Osteoblast (primary cell): ENCODE results near the gene PPP1R3D. TPM values are rescaled to one million over a fixed set of nuclear protein-coding genes. Genes with fewer than 3 reads are reported as not detected.
A peak's percentile ranks its signal among the peaks of the same experiment; 100 is the strongest.

Experiments
- DNase-seq: peaks from one replicate; pipeline ENCODE4 v3.0.0; 2011; ENCODE audit warnings: low spot score, mixed read lengths; ENCODE audit not compliant: insufficient read length; ENCODE audit errors: missing footprints
- H2AFZ ChIP-seq: 2 replicates; pipeline ENCODE4 v1.6.0; 2011; ENCODE audit warnings: mild to moderate bottlenecking, low read length
- H3K27ac ChIP-seq: 2 replicates; pipeline ENCODE4 v1.5.1; 2011; ENCODE audit warnings: mild to moderate bottlenecking, low read depth, low read length, moderate library complexity
- H3K27me3 ChIP-seq: 2 replicates; pipeline ENCODE4 v1.6.0; 2012; ENCODE audit warnings: mild to moderate bottlenecking, control low read depth, inconsistent platforms, low read length, moderate library complexity; ENCODE audit not compliant: insufficient read depth
- H3K36me3 ChIP-seq: 2 replicates; pipeline ENCODE4 v1.5.1; 2011; ENCODE audit warnings: mild to moderate bottlenecking, low read length, control low read depth, moderate library complexity; ENCODE audit not compliant: insufficient read depth
- H3K4me1 ChIP-seq: 2 replicates; pipeline ENCODE4 v1.5.1; 2011; ENCODE audit warnings: mild to moderate bottlenecking, low read length, control low read depth, moderate library complexity; ENCODE audit not compliant: insufficient read depth
- H3K4me2 ChIP-seq: 2 replicates; pipeline ENCODE4 v1.6.0; 2011; ENCODE audit warnings: mild to moderate bottlenecking, low read length; ENCODE audit not compliant: insufficient read depth
- H3K4me3 ChIP-seq: fragments of 200-600 bp; sonication (generic); 3 replicates; pipeline ENCODE4 v1.5.1; 2012; ENCODE audit warnings: mild to moderate bottlenecking, low read length, inconsistent platforms; ENCODE audit not compliant: insufficient read depth
- H3K79me2 ChIP-seq: 2 replicates; pipeline ENCODE4 v1.6.0; 2012; ENCODE audit warnings: mild to moderate bottlenecking, low read length, control low read depth, inconsistent platforms; ENCODE audit not compliant: insufficient read depth
- H3K9me3 ChIP-seq: 2 replicates; pipeline ENCODE4 v1.5.1; 2011; ENCODE audit warnings: low read depth, low read length, control low read depth
- H4K20me1 ChIP-seq: 2 replicates; pipeline ENCODE4 v1.6.0; 2012; ENCODE audit warnings: mild to moderate bottlenecking, low read length, control low read depth; ENCODE audit not compliant: insufficient read depth
- CTCF ChIP-seq: IDR thresholded peaks from 2 replicates; pipeline ENCODE4 v1.5.1; 2011; ENCODE audit warnings: mild to moderate bottlenecking, low read depth, low read length, moderate library complexity; ENCODE audit errors: extremely low read depth
- total RNA-seq: library from RNA; depleted of rRNA; stranded (reverse); fragments of >200 nt; gene quantifications from 2 replicates; pipeline ENCODE4 v1.2.3, GENCODE V29; 2012

Gene PPP1R3D
- total RNA-seq, 1 donor: 8.0 TPM

- TF ChIP-seq CTCF: no peak
- Histone ChIP-seq H2AFZ (peak within 1 kb of the TSS; percentile 90), H3K4me3 (peak within 1 kb of the TSS; percentile 76), H3K9me3 (no peaks in the 10 kb centered on the region), H3K27me3 (no peaks in the 10 kb centered on the region), H3K27ac (no peak within 1 kb of the TSS), H3K36me3 (no peaks in the 10 kb centered on the region), H3K79me2 (peaks cover 4% of the 10 kb centered on the region), H3K4me1 (no peaks in the 10 kb centered on the region), H4K20me1 (no peaks in the 10 kb centered on the region), H3K4me2 (peak within 1 kb of the TSS; percentile 80)
- DNase-seq: peak; percentile 97
Measured at GRCh38 chr20:59933296-59933848, 6.7 kb downstream of the PPP1R3D start, which contains the start of gene SYCP2. SYCP2 (minus strand) TSS chr20:59933637; CDS start chr20:59922413, 11,224 bp downstream.

GRCh38 chr20:59932616-59933295 is 7.3 kb downstream of the PPP1R3D start:
- no peaks in the 10 kb centered on the region for H4K20me1 ChIP-seq
- no peak overlapping the region for H3K27ac ChIP-seq
- no peak for TF ChIP-seq CTCF
- H3K4me3 ChIP-seq: no peak overlapping the region
- no peak for DNase-seq
- H3K4me1 ChIP-seq: no peaks in the 10 kb centered on the region
- H3K36me3 ChIP-seq: no peaks in the 10 kb centered on the region
- H3K79me2 ChIP-seq: no peaks in the 10 kb centered on the region
- H3K9me3 ChIP-seq: no peaks in the 10 kb centered on the region
- no peaks in the 10 kb centered on the region for H3K27me3 ChIP-seq
- H3K4me2 ChIP-seq: no peak overlapping the region
- no peak overlapping the region for H2AFZ ChIP-seq

- H3K27ac ChIP-seq: no peak overlapping the region
- no peaks in the 10 kb centered on the region for H3K27me3 ChIP-seq
- H3K9me3 ChIP-seq: no peaks in the 10 kb centered on the region
- no peak overlapping the region for H2AFZ ChIP-seq
- no peaks in the 10 kb centered on the region for H3K36me3 ChIP-seq
- no peak overlapping the region for H3K4me3 ChIP-seq
- H3K79me2 ChIP-seq: no peaks in the 10 kb centered on the region
- no peaks in the 10 kb centered on the region for H4K20me1 ChIP-seq
- no peak for DNase-seq
- H3K4me1 ChIP-seq: no peaks in the 10 kb centered on the region
- no peak for TF ChIP-seq CTCF
- H3K4me2 ChIP-seq: no peak overlapping the region
Measured at GRCh38 chr20:59931511-59932312, 8.4 kb downstream of the PPP1R3D start.

GRCh38 chr20:59925899-59926298 is 14.2 kb downstream of the PPP1R3D start:
- Histone ChIP-seq H2AFZ (no peak overlapping the region), H3K4me3 (no peak overlapping the region), H3K27me3 (no peaks in the 10 kb centered on the region), H3K36me3 (no peaks in the 10 kb centered on the region), H3K79me2 (no peaks in the 10 kb centered on the region), H3K27ac (no peak overlapping the region), H3K4me2 (no peak overlapping the region), H4K20me1 (no peaks in the 10 kb centered on the region), H3K4me1 (no peaks in the 10 kb centered on the region), H3K9me3 (no peaks in the 10 kb centered on the region)
- no peak for TF ChIP-seq CTCF
- DNase-seq: no peak
